ENCODE data around the gene DLG5. TPM values are rescaled to one million over a fixed set of nuclear protein-coding genes. Genes with fewer than 3 reads are reported as not detected.
A peak's percentile ranks its signal among the peaks of the same experiment; 100 is the strongest.

DLG5 gene
- total and polyA plus RNA-seq, 2 experiments from 2014 or later: 15.5 to 29.3 TPM

- Histone ChIP-seq H3K27ac (peak overlapping the region; percentile 79), H3K4me3 (no peak overlapping the region), H4K20me1 (ENCODE audit: insufficient read depth, poor library complexity, severe bottlenecking) (peaks cover 28% of the 10 kb centered on the region), H3K36me3 (replicated peaks; ENCODE audit: insufficient read depth, low read depth) (no peaks in the 10 kb centered on the region), H3K4me1 (ENCODE audit: insufficient read depth) (peaks cover 38% of the 10 kb centered on the region), H3K27me3 (no peaks in the 10 kb centered on the region), H3K9me3 (ENCODE audit: low read depth) (no peaks in the 10 kb centered on the region), H3K79me2 (peaks cover 91% of the 10 kb centered on the region), H3K9me2 (replicated peaks; ENCODE audit: insufficient read depth) (no peaks in the 10 kb centered on the region), H3K4me2 (no peak overlapping the region), H2AFZ (no peak overlapping the region)
- 66% methylated on average over 7 of the region's 7 CpGs for WGBS (ENCODE audit: low lambda C conversion rate, missing lambda C conversion rate)
- DNase-seq (ENCODE audit: low spot score): peak; percentile 54
- TF ChIP-seq EZH2 (IDR thresholded peaks at IDR 0.05; ENCODE audit: borderline replicate concordance): no peak
- no peak for TF ChIP-seq EZH2phosphoT487 (IDR thresholded peaks at IDR 0.05; ENCODE audit: low read depth, severe bottlenecking, unreplicated experiment)
- no peak for TF ChIP-seq CTCF (IDR thresholded peaks at IDR 0.05; ENCODE audit: poor library complexity)
These were observed 14.9 kb downstream of the DLG5 start for GRCh38 chr10:77911535-77912123.

GRCh38 chr10:77910524-77911145 is 15.9 kb downstream of the DLG5 start:
- TF ChIP-seq EZH2 (IDR thresholded peaks at IDR 0.05; ENCODE audit: borderline replicate concordance): no peak
- no peak for TF ChIP-seq EZH2phosphoT487 (IDR thresholded peaks at IDR 0.05; ENCODE audit: low read depth, severe bottlenecking, unreplicated experiment)
- no peak for TF ChIP-seq CTCF (IDR thresholded peaks at IDR 0.05; ENCODE audit: poor library complexity)
- Histone ChIP-seq H3K4me2 (peak overlapping the region; percentile 56), H3K27me3 (no peaks in the 10 kb centered on the region), H4K20me1 (ENCODE audit: insufficient read depth, poor library complexity, severe bottlenecking) (peaks cover 19% of the 10 kb centered on the region), H3K9me2 (replicated peaks; ENCODE audit: insufficient read depth) (no peaks in the 10 kb centered on the region), H3K9me3 (ENCODE audit: low read depth) (no peaks in the 10 kb centered on the region), H3K79me2 (peaks cover 90% of the 10 kb centered on the region), H3K4me3 (no peak overlapping the region), H3K36me3 (replicated peaks; ENCODE audit: insufficient read depth, low read depth) (no peaks in the 10 kb centered on the region), H3K27ac (peak overlapping the region; percentile 79), H2AFZ (no peak overlapping the region), H3K4me1 (ENCODE audit: insufficient read depth) (peaks cover 38% of the 10 kb centered on the region)
- no peak for DNase-seq (ENCODE audit: low spot score)
- 86% methylated on average over 8 of the region's 8 CpGs for WGBS (ENCODE audit: low lambda C conversion rate, missing lambda C conversion rate)

- Histone ChIP-seq H4K20me1 (ENCODE audit: insufficient read depth, poor library complexity, severe bottlenecking) (peaks cover 14% of the 10 kb centered on the region), H3K9me3 (ENCODE audit: low read depth) (no peaks in the 10 kb centered on the region), H2AFZ (no peak overlapping the region), H3K27ac (peak overlapping the region; percentile 79), H3K4me2 (peak overlapping the region; percentile 56), H3K4me1 (ENCODE audit: insufficient read depth) (peaks cover 38% of the 10 kb centered on the region), H3K79me2 (peaks cover 90% of the 10 kb centered on the region), H3K36me3 (replicated peaks; ENCODE audit: insufficient read depth, low read depth) (no peaks in the 10 kb centered on the region), H3K4me3 (no peak overlapping the region), H3K27me3 (no peaks in the 10 kb centered on the region), H3K9me2 (replicated peaks; ENCODE audit: insufficient read depth) (no peaks in the 10 kb centered on the region)
- TF ChIP-seq EZH2phosphoT487 (IDR thresholded peaks at IDR 0.05; ENCODE audit: low read depth, severe bottlenecking, unreplicated experiment) (no peak), CTCF (IDR thresholded peaks at IDR 0.05; ENCODE audit: poor library complexity) (no peak), EZH2 (IDR thresholded peaks at IDR 0.05; ENCODE audit: borderline replicate concordance) (no peak)
- 34% methylated on average over 11 of the region's 11 CpGs for WGBS (ENCODE audit: low lambda C conversion rate, missing lambda C conversion rate)
- peak; percentile 83 for DNase-seq (ENCODE audit: low spot score)
These were observed 16.7 kb downstream of the DLG5 start for GRCh38 chr10:77909749-77910375.
